K562 (cell line): Measurements from ENCODE around the gene ATP8A1. TPM values are rescaled to one million over a fixed set of nuclear protein-coding genes. Genes with fewer than 3 reads are reported as not detected.

Experiments
- ATAC-seq: fragments of 200-7000 bp; cut with Tn5 transposase; 3 replicates; pipeline ENCODE4 v1.9.1; 2020; ENCODE audit warnings: moderate library complexity
- BruUV-seq: library from RNA; stranded (reverse); fragments of 400-500 nt; replicated peaks from 2 replicates; lab custom pipeline; 2021; lab: Mats Ljungman, UMichigan
- CTCF ChIA-PET: fragments of 300-600 bp; formaldehyde crosslinking; extraction: SDS; loops from one replicate; lab custom pipeline; 2021; ENCODE audit warnings: low intra/inter-chr PET ratio; lab: Yijun Ruan, JAX
- POLR2A ChIA-PET: fragments of 300-600, 350-650 bp; sonication (Branson Sonifier 250); formaldehyde crosslinking; extraction: SDS; loops from one replicate; lab custom pipeline; 2021; ENCODE audit warnings: antibody characterized with exemption, inconsistent platforms; lab: Yijun Ruan, JAX
- DNase-seq, 4 experiments: peaks; one replicate each; pipeline versions ENCODE4 v3.0.0 to v3.0.0-alpha.2; 2011 to 2018; ENCODE audit warnings: low spot score in 3 of 4, mixed read lengths in 3 of 4; ENCODE audit errors: extremely low read depth in 1 of 4
- FAIRE-seq: peaks from 2 replicates; lab custom pipeline; 2011; peaks lifted over from hg19 to GRCh38; lab: Jason Lieb, UNC
- H2AFZ ChIP-seq: 2 replicates; pipeline ENCODE4 v1.6.0; 2011; ENCODE audit warnings: low read depth, low read length, control low read depth, inconsistent platforms
- H3K27ac ChIP-seq: fragments of 200-600 bp; 3 replicates; pipeline ENCODE4 v1.8.0; 2011; ENCODE audit warnings: low read depth, mild to moderate bottlenecking, control low read depth, inconsistent platforms, low read length, moderate library complexity, mixed read lengths; ENCODE audit errors: extremely low read depth
- H3K27me3 ChIP-seq, 2 experiments: fragments of 300-600 bp in 1 of 2; 2 replicates in 1 of 2; 3 replicates in 1 of 2; pipeline versions ENCODE4 v1.6.0 to v1.8.0; 2011; ENCODE audit warnings: inconsistent platforms in 2 of 2, low read length in 2 of 2, mild to moderate bottlenecking in 1 of 2, mixed read lengths in 1 of 2, moderate library complexity in 1 of 2; ENCODE audit not compliant: control insufficient read depth in 2 of 2, insufficient read depth in 2 of 2
- H3K36me3 ChIP-seq: fragments of 300-600 bp; 3 replicates; pipeline ENCODE4 v1.8.0; 2011; ENCODE audit warnings: mild to moderate bottlenecking, low read length, inconsistent platforms; ENCODE audit not compliant: control insufficient read depth, insufficient read depth
- H3K4me1 ChIP-seq, 2 experiments: fragments of 200-600 bp in 1 of 2; replicated peaks in 1 of 2; 2 replicates in 1 of 2; 3 replicates in 1 of 2; pipeline versions ENCODE4 v1.5.1 to v1.8.0; 2011; ENCODE audit warnings: inconsistent platforms in 2 of 2, low read length in 2 of 2, mild to moderate bottlenecking in 1 of 2, mixed read lengths in 1 of 2, moderate library complexity in 1 of 2; ENCODE audit not compliant: control insufficient read depth in 2 of 2, insufficient read depth in 2 of 2
- H3K4me2 ChIP-seq: 2 replicates; pipeline ENCODE4 v1.6.1; 2011; ENCODE audit warnings: low read length, control low read depth, inconsistent platforms, mixed read lengths; ENCODE audit not compliant: insufficient read depth
- H3K4me3 ChIP-seq: fragments of 200-600 bp; sonication (generic), shearing (Covaris generic); 2 replicates; pipeline ENCODE4 v1.5.1; 2016; ENCODE audit warnings: control low read depth, inconsistent platforms
- H3K79me2 ChIP-seq: fragments of 200-600 bp; 3 replicates; pipeline ENCODE4 v1.8.0; 2011; ENCODE audit warnings: low read length, inconsistent platforms; ENCODE audit not compliant: control insufficient read depth, insufficient read depth
- H3K9ac ChIP-seq, 2 experiments: 2 replicates each; pipeline versions ENCODE4 v1.6.0 to v1.6.1; 2011; ENCODE audit warnings: low read depth in 2 of 2, low read length in 2 of 2, control low read depth in 1 of 2, inconsistent platforms in 1 of 2, mild to moderate bottlenecking in 1 of 2, mixed read lengths in 1 of 2; ENCODE audit not compliant: insufficient read depth in 1 of 2
- H3K9me1 ChIP-seq: one replicate; pipeline ENCODE4 v1.6.0; 2011; ENCODE audit warnings: inconsistent platforms, mild to moderate bottlenecking, low read length, moderate library complexity; ENCODE audit not compliant: control insufficient read depth, insufficient read depth
- H3K9me3 ChIP-seq: replicated peaks from 2 replicates; pipeline ENCODE4 v1.5.1; 2011; ENCODE audit warnings: low read depth, low read length, inconsistent platforms; ENCODE audit not compliant: control insufficient read depth, insufficient read depth
- H4K20me1 ChIP-seq: replicated peaks from 2 replicates; pipeline ENCODE4 v1.6.1; 2011; ENCODE audit warnings: low read length, inconsistent platforms, mixed read lengths; ENCODE audit not compliant: control insufficient read depth, insufficient read depth
- CHD4 ChIP-seq: fragments of 200-600 bp; sonication (generic); IDR thresholded peaks from 3 replicates; pipeline ENCODE4 v1.6.1; 2012; ENCODE audit warnings: low read depth, mild to moderate bottlenecking, mixed read lengths, low read length, inconsistent platforms; ENCODE audit not compliant: insufficient read depth, insufficient replicate concordance, poor library complexity, severe bottlenecking
- FOXM1 ChIP-seq, 2 experiments: fragments of 450-650 bp in 1 of 2; sonication (generic) in 1 of 2; formaldehyde crosslinking in 1 of 2; IDR thresholded peaks; 2 replicates each; pipeline versions ENCODE4 v1.6.1 to v1.9.0; 2017 to 2022; ENCODE audit warnings: low read depth in 2 of 2, mild to moderate bottlenecking in 2 of 2, missing genetic modification reagents in 1 of 2, moderate library complexity in 1 of 2
- GABPB1 ChIP-seq: sonication (generic); formaldehyde crosslinking; IDR thresholded peaks from 2 replicates; pipeline ENCODE4 v1.8.0; 2022; ENCODE audit warnings: mild to moderate bottlenecking, missing genetic modification reagents
- MNT ChIP-seq, 2 experiments: fragments of 450-650 bp; conservative IDR thresholded peaks; 2 replicates each; pipeline ENCODE4 v1.6.1; 2017; ENCODE audit warnings: mild to moderate bottlenecking in 2 of 2, moderate library complexity in 2 of 2
- NCOA1 ChIP-seq: fragments of 450-650 bp; IDR thresholded peaks from 2 replicates; pipeline ENCODE4 v1.6.1; 2016; ENCODE audit warnings: low read depth
- PRDM10 ChIP-seq: fragments of 450-650 bp; IDR thresholded peaks from 2 replicates; pipeline ENCODE4 v1.6.1; 2018; ENCODE audit not compliant: partially characterized antibody
- ZNF239 ChIP-seq: fragments of 250-450 bp; sonication (Bioruptor Pico); IDR thresholded peaks from 2 replicates; pipeline ENCODE4 v1.4.0; 2020; ENCODE audit warnings: mild to moderate bottlenecking
- WGBS: fragments of 100-300 bp; shearing (Covaris generic); methylation state at CpG from one replicate; pipeline ENCODE4 v1.1.6; 2016; ENCODE audit warnings: low coverage, mixed read lengths; ENCODE audit not compliant: insufficient coverage; ENCODE audit errors: missing lambda C conversion rate; 5-methylcytosine and 5-hydroxymethylcytosine counted together
- in situ Hi-C: fragments of 300-500 bp; cut with MboI; formaldehyde crosslinking; loops from 4 replicates; pipeline ENCODE4 v1.15.0; 2018; ENCODE audit warnings: inconsistent platforms, mixed read lengths
- intact Hi-C: fragments of 100-400 bp; cut with micrococcal nuclease; formaldehyde crosslinking; loops from 2 replicates; pipeline ENCODE4 v1.14.2; 2022
- polyA plus RNA-seq, 8 experiments: library from polyadenylated mRNA; depleted of rRNA in 4 of 8; stranded (reverse) in 5 of 8; unstranded in 3 of 8; fragments of >200 nt; fragmentation: Nextera tagmentation in 2 of 8; fragmentation: Illumina TruSeq in 1 of 8; extraction: Ambion mirVana in 2 of 8; extraction: Trizol in 1 of 8; gene quantifications; 2 replicates each; pipeline versions ENCODE4 v1.2.1 to v1.2.3, GENCODE V29; 2011 to 2014; ENCODE audit warnings: inconsistent platforms in 1 of 8, missing spikeins in 1 of 8
- total RNA-seq, 7 experiments: library from RNA; depleted of rRNA in 6 of 7; stranded (reverse); fragments of >200 nt in 6 of 7; fragmentation: Illumina TruSeq in 2 of 7; extraction: Trizol in 2 of 7; gene quantifications; 2 replicates each; pipeline versions ENCODE4 v1.2.1 to v1.2.3, GENCODE V29; 2011 to 2021; ENCODE audit warnings: low replicate concordance in 1 of 7
- TF ChIP-seq, protein P1 (sequence below), 3 experiments: IDR thresholded peaks in 2 of 3; conservative IDR thresholded peaks in 1 of 3; 2 replicates each; pipeline ENCODE4 v1.5.1; 2011 to 2012; ENCODE audit warnings: low read length in 3 of 3, mild to moderate bottlenecking in 3 of 3, control low read depth in 2 of 3, improper control_type of control experiment in 1 of 3, inconsistent platforms in 1 of 3, low read depth in 1 of 3, mixed read lengths in 1 of 3, moderate library complexity in 1 of 3; ENCODE audit not compliant: insufficient read depth in 2 of 3

The ATP8A1 gene
- total and polyA plus RNA-seq, 9 of the 15 experiments (the other 6 are each of a cell fraction or from before 2014, with no cell fraction given) = 0.05 to 0.29 (median 0.07) TPM; not detected in 2

GRCh38 chr4:42404001-42404400 lies 252.9 kb downstream of the ATP8A1 start:
- ChIA-PET POLR2A (no interaction called here), CTCF (no interaction called here)
- Histone ChIP-seq H3K4me3 (no peak overlapping the region), H3K79me2 (no peaks in the 10 kb centered on the region), H3K9me3 (no peaks in the 10 kb centered on the region), H4K20me1 (no peaks in the 10 kb centered on the region), H3K4me2 (no peak overlapping the region), H2AFZ (no peak overlapping the region), H3K27ac (no peak overlapping the region), H3K9me1 (no peaks in the 10 kb centered on the region), H3K9ac (no peak overlapping the region), H3K27me3 (peaks cover 0 to 14% of the 10 kb centered on the region in 2 experiments; a peak in 2 of 5 replicates), H3K36me3 (no peaks in the 10 kb centered on the region), H3K4me1 (no peaks in the 10 kb centered on the region)
- FAIRE-seq = no peak
- peak in 1 of 4 experiments; percentile 18 for DNase-seq
- intact Hi-C loops = no loop called here
- in situ Hi-C loops = no loop called here
- BruUV-seq = no TSS peak
- WGBS = 0% methylated on average over 6 of the region's 6 CpGs
- TF ChIP-seq CHD4 (no peak), FOXM1 (IDR thresholded peaks at IDR 0.05; ENCODE audit: low read depth) (no peak), FOXM1 (CRISPR knock-in tag; IDR thresholded peaks at IDR 0.05; ENCODE audit: low read depth) (no peak), NCOA1 (no peak), ZNF239 (CRISPR knock-in tag) (no peak), MNT (conservative IDR thresholded peaks at IDR 0.05) (no peak), GABPB1 (CRISPR knock-in tag) (no peak), PRDM10 (no peak)
- TF ChIP-seq, protein P1, sequence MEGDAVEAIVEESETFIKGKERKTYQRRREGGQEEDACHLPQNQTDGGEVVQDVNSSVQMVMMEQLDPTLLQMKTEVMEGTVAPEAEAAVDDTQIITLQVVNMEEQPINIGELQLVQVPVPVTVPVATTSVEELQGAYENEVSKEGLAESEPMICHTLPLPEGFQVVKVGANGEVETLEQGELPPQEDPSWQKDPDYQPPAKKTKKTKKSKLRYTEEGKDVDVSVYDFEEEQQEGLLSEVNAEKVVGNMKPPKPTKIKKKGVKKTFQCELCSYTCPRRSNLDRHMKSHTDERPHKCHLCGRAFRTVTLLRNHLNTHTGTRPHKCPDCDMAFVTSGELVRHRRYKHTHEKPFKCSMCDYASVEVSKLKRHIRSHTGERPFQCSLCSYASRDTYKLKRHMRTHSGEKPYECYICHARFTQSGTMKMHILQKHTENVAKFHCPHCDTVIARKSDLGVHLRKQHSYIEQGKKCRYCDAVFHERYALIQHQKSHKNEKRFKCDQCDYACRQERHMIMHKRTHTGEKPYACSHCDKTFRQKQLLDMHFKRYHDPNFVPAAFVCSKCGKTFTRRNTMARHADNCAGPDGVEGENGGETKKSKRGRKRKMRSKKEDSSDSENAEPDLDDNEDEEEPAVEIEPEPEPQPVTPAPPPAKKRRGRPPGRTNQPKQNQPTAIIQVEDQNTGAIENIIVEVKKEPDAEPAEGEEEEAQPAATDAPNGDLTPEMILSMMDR (IDR thresholded peaks at IDR 0.05 in 2 of 3, conservative IDR thresholded peaks at IDR 0.05 in 1 of 3; ENCODE audit: insufficient read depth in 2 of 3, low read depth in 1 of 3, low read length in 3 of 3) = 0 out of 6 replicates have a peak, but pooled peaks of 1 of the 3 experiments have one; percentile 31
- ATAC-seq = peak; percentile 59; the same call in 2 of the 3 replicates
